ENCODE results near the gene PARP15. TPM values are rescaled to one million over a fixed set of nuclear protein-coding genes. Genes with fewer than 3 reads are reported as not detected.

PARP15 gene
- 1 to 10 TPM in 1 of 4 donors, under 1 TPM in 3; 0.39 to 2.3 (median 0.65) TPM for total RNA-seq

GRCh38 chr3:122577409-122578031 is at the start of gene PARP15:
TSS of gene PARP15 (plus strand) at chr3:122577650. CDS start at chr3:122577668, 18 bp downstream.
- no peak for DNase-seq (ENCODE audit: extremely low spot score)
- no peak for TF ChIP-seq EP300 (IDR thresholded peaks at IDR 0.05)
- TF ChIP-seq POLR2A (IDR thresholded peaks at IDR 0.05; ENCODE audit: low read depth) = no peak
- Histone ChIP-seq H3K27ac (replicated peaks in 1 of 4) (peak within 1 kb of the TSS in 1 of 4 donors; percentile 27), H3K27me3 (no peaks in the 10 kb centered on the region), H3K4me1 (peaks cover 0 to 18% (median 12%) of the 10 kb centered on the region in 4 donors), H3K9me3 (peaks cover 0 to 14% (median 5%) of the 10 kb centered on the region in 4 donors), H3K4me3 (peak within 1 kb of the TSS; percentile 55 to 64 (median 58)), H3K36me3 (peaks cover 0 to 21% (median 9%) of the 10 kb centered on the region in 4 donors)
- intact Hi-C loops (cut with DNase I) = no loop called here
- WGBS = 12% methylated on average over 35 of the region's 40 CpGs

- no peaks in the 10 kb centered on the region for H3K27me3 ChIP-seq
- H3K4me3 ChIP-seq = no peak overlapping the region
- no peak for DNase-seq (ENCODE audit: extremely low spot score)
- TF ChIP-seq CTCF (IDR thresholded peaks at IDR 0.05) (no peak), POLR2AphosphoS5 (IDR thresholded peaks at IDR 0.05) (no peak), POLR2A (IDR thresholded peaks at IDR 0.05; ENCODE audit: low read depth) (no peak), EP300 (IDR thresholded peaks at IDR 0.05) (no peak)
- intact Hi-C loops (cut with DNase I) = no loop called here
- WGBS = 81% methylated on average over 2 of the region's 2 CpGs
- H3K4me1 ChIP-seq = no peaks in the 10 kb centered on the region
- H3K36me3 ChIP-seq = peaks cover 33 to 89% (median 67%) of the 10 kb centered on the region in 4 donors
- H3K9me3 ChIP-seq = no peaks in the 10 kb centered on the region
- no peak overlapping the region for H3K27ac ChIP-seq (replicated peaks in 1 of 4)
These were observed 47.3 kb upstream of the PARP15 start for GRCh38 chr3:122530164-122530563.

GRCh38 chr3:122533480-122533879 is 44.0 kb upstream of the PARP15 start:
- Histone ChIP-seq H3K27me3 (no peaks in the 10 kb centered on the region), H3K4me1 (no peaks in the 10 kb centered on the region), H3K9me3 (no peaks in the 10 kb centered on the region), H3K27ac (replicated peaks in 1 of 4) (no peak overlapping the region), H3K36me3 (peaks cover 34 to 98% (median 75%) of the 10 kb centered on the region in 4 donors), H3K4me3 (no peak overlapping the region)
- DNase-seq (ENCODE audit: extremely low spot score) = no peak
- intact Hi-C loops (cut with DNase I) = no loop called here
- no peak for TF ChIP-seq POLR2A (IDR thresholded peaks at IDR 0.05; ENCODE audit: low read depth)
- TF ChIP-seq EP300 (IDR thresholded peaks at IDR 0.05) = no peak
- TF ChIP-seq CTCF (IDR thresholded peaks at IDR 0.05) = no peak
- no peak for TF ChIP-seq POLR2AphosphoS5 (IDR thresholded peaks at IDR 0.05)
- 94% methylated on average over 2 of the region's 2 CpGs for WGBS

- DNase-seq (ENCODE audit: extremely low spot score) = no peak
- H3K27me3 ChIP-seq = no peaks in the 10 kb centered on the region
- H3K9me3 ChIP-seq = no peaks in the 10 kb centered on the region
- no peak overlapping the region for H3K27ac ChIP-seq (replicated peaks in 1 of 4)
- no peak overlapping the region for H3K4me3 ChIP-seq
- peaks cover 34 to 98% (median 71%) of the 10 kb centered on the region in 4 donors for H3K36me3 ChIP-seq
- H3K4me1 ChIP-seq = no peaks in the 10 kb centered on the region
- 91% methylated on average over 1 of the region's 1 CpG for WGBS
- no peak for TF ChIP-seq CTCF (IDR thresholded peaks at IDR 0.05)
- TF ChIP-seq EP300 (IDR thresholded peaks at IDR 0.05) = no peak
- TF ChIP-seq POLR2AphosphoS5 (IDR thresholded peaks at IDR 0.05) = no peak
- no peak for TF ChIP-seq POLR2A (IDR thresholded peaks at IDR 0.05; ENCODE audit: low read depth)
- intact Hi-C loops (cut with DNase I) = no loop called here
These were observed 43.5 kb upstream of the PARP15 start for GRCh38 chr3:122533931-122534334.

GRCh38 chr3:122535964-122536631 is 41.4 kb upstream of the PARP15 start:
- intact Hi-C loops (cut with DNase I) = no loop called here
- Histone ChIP-seq H3K4me3 (no peak overlapping the region), H3K4me1 (no peaks in the 10 kb centered on the region), H3K27ac (replicated peaks in 1 of 4) (no peak overlapping the region), H3K36me3 (peaks cover 34 to 99% (median 78%) of the 10 kb centered on the region in 4 donors), H3K9me3 (no peaks in the 10 kb centered on the region), H3K27me3 (no peaks in the 10 kb centered on the region)
- TF ChIP-seq CTCF (IDR thresholded peaks at IDR 0.05) = no peak
- TF ChIP-seq POLR2AphosphoS5 (IDR thresholded peaks at IDR 0.05) = no peak
- no peak for TF ChIP-seq POLR2A (IDR thresholded peaks at IDR 0.05; ENCODE audit: low read depth)
- TF ChIP-seq EP300 (IDR thresholded peaks at IDR 0.05) = no peak
- DNase-seq (ENCODE audit: extremely low spot score) = no peak
- 90% methylated on average over 6 of the region's 6 CpGs for WGBS

Data from esophagus muscularis mucosa (tissue), 4 donors.